WTC11 (cell line): Measurements from ENCODE around the gene FLT1. TPM values are rescaled to one million over a fixed set of nuclear protein-coding genes. Genes with fewer than 3 reads are reported as not detected.

Experiments used
- ATAC-seq: fragments of 200-7000 bp; cut with Tn5 transposase; 2 replicates; pipeline ENCODE4 v1.10.0; 2021; ENCODE audit warnings: mild to moderate bottlenecking, moderate library complexity
- CTCF ChIA-PET: fragments of 300-600 bp; sonication (Branson Sonifier 250); formaldehyde crosslinking; loops from one replicate; lab custom pipeline; 2021; ENCODE audit warnings: antibody characterized with exemption; lab: Charles Lee
- POLR2A ChIA-PET: fragments of 350-600 bp; sonication (Branson Sonifier 250); formaldehyde crosslinking; loops from one replicate; lab custom pipeline; 2021; ENCODE audit warnings: antibody characterized with exemption; lab: Charles Lee
- DNase-seq: peaks from one replicate; pipeline ENCODE4 v3.0.0; 2021; ENCODE audit warnings: low spot score
- H3K27ac Mint-ChIP-seq: 2 replicates; pipeline ENCODE4 v1.8.0; 2021; ENCODE audit warnings: mixed read lengths
- H3K27me3 Mint-ChIP-seq: 2 replicates; pipeline ENCODE4 v1.8.0; 2021; ENCODE audit warnings: low read depth, mild to moderate bottlenecking, moderate library complexity, mixed read lengths
- H3K36me3 Mint-ChIP-seq: 2 replicates; pipeline ENCODE4 v1.8.0; 2021; ENCODE audit warnings: mixed read lengths
- H3K4me1 Mint-ChIP-seq: 2 replicates; pipeline ENCODE4 v1.8.0; 2022; ENCODE audit warnings: mixed read lengths
- H3K4me3 Mint-ChIP-seq: 2 replicates; pipeline ENCODE4 v1.8.0; 2021; ENCODE audit warnings: mild to moderate bottlenecking, moderate library complexity, mixed read lengths
- H3K9me3 Mint-ChIP-seq: 2 replicates; pipeline ENCODE4 v1.8.0; 2021; ENCODE audit warnings: mixed read lengths
- CREB1 ChIP-seq: sonication (generic); formaldehyde crosslinking; IDR thresholded peaks from 2 replicates; pipeline ENCODE4 v1.8.0; 2023; ENCODE audit warnings: mild to moderate bottlenecking, missing genetic modification reagents
- CREM ChIP-seq: sonication (generic); formaldehyde crosslinking; IDR thresholded peaks from 2 replicates; pipeline ENCODE4 v1.8.1; 2022; ENCODE audit warnings: mild to moderate bottlenecking, missing genetic modification reagents, moderate library complexity
- NFYB ChIP-seq: sonication (generic); formaldehyde crosslinking; conservative IDR thresholded peaks from 2 replicates; pipeline ENCODE4 v1.8.0; 2022; ENCODE audit warnings: low read depth, missing genetic modification reagents
- NR1H2 ChIP-seq: sonication (generic); formaldehyde crosslinking; IDR thresholded peaks from 2 replicates; pipeline ENCODE4 v1.9.0; 2021; ENCODE audit warnings: mild to moderate bottlenecking, moderate library complexity, missing genetic modification reagents
- NR2C2 ChIP-seq: sonication (generic); formaldehyde crosslinking; IDR thresholded peaks from 2 replicates; pipeline ENCODE4 v1.8.0; 2022; ENCODE audit warnings: mild to moderate bottlenecking, missing genetic modification reagents
- PRRX2 ChIP-seq: fragments of 250-450 bp; sonication (Bioruptor Pico); IDR thresholded peaks from 2 replicates; pipeline ENCODE4 v1.8.0; 2021; ENCODE audit warnings: mild to moderate bottlenecking
- ZBTB21 ChIP-seq: sonication (generic); formaldehyde crosslinking; IDR thresholded peaks from 2 replicates; pipeline ENCODE4 v1.8.1; 2023; ENCODE audit warnings: mild to moderate bottlenecking, missing genetic modification reagents, borderline replicate concordance
- total RNA-seq: library from RNA; stranded (reverse); gene quantifications from 3 replicates; pipeline ENCODE4 v1.2.3, GENCODE V29; 2021
- TF ChIP-seq, protein P1 (sequence below): fragments of 250-450 bp; sonication (Bioruptor Pico); IDR thresholded peaks from 2 replicates; pipeline ENCODE4 v1.9.0; 2021; ENCODE audit warnings: mild to moderate bottlenecking
- TF ChIP-seq, protein P2 (sequence below): sonication (generic); formaldehyde crosslinking; IDR thresholded peaks from 2 replicates; pipeline ENCODE4 v1.8.0; 2022; ENCODE audit warnings: mild to moderate bottlenecking, missing genetic modification reagents
- TF ChIP-seq, protein P3 (sequence below): fragments of 250-450 bp; sonication (Bioruptor Pico); conservative IDR thresholded peaks from 2 replicates; pipeline ENCODE4 v1.9.0; 2021; ENCODE audit warnings: mild to moderate bottlenecking
- TF ChIP-seq, protein P4 (sequence below): sonication (generic); formaldehyde crosslinking; conservative IDR thresholded peaks from 2 replicates; pipeline ENCODE4 v1.8.1; 2023; ENCODE audit warnings: mild to moderate bottlenecking, low read depth, missing genetic modification reagents, moderate library complexity
- TF ChIP-seq, protein P5 (sequence below): sonication (generic); formaldehyde crosslinking; IDR thresholded peaks from 2 replicates; pipeline ENCODE4 v1.8.1; 2023; ENCODE audit warnings: mild to moderate bottlenecking, missing genetic modification reagents, moderate library complexity

The FLT1 gene
- total RNA-seq, 1 experiment from 2014 or later, result 66.3 TPM

DNA sequence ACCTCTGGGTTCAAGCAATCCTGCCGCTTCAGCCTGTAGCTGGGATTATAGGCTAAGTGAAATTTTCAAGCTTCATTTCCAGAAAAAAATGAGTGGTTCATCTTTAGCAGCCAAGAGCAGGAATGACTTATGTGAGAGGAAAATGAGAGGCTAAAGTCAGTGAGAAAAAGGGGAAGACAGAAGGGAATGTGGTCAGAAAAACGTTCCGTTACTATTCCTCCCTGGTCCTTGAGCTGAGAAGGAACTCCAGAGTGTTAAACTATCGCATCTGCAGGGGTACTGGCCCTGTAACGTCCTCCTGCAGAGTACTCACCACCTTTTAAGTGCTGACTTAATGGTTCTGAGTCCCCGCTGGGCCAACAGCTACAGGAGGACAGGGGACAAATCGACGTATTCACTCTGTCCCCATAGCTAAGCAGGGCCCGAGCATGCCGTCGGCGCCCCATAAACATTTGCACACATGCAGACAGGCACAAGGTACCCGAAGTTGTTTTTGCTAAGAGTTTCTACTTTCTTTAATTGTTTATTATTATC is 88.1 kb downstream of the FLT1 start:
- H3K4me3 Mint-ChIP-seq, result no peak overlapping the region
- H3K27me3 Mint-ChIP-seq, result no peaks in the 10 kb centered on the region
- ChIA-PET POLR2A (no interaction called here), CTCF (no interaction called here)
- peak overlapping the region; percentile 94 for H3K27ac Mint-ChIP-seq
- peaks cover 45% of the 10 kb centered on the region for H3K4me1 Mint-ChIP-seq
- TF ChIP-seq, protein P1, sequence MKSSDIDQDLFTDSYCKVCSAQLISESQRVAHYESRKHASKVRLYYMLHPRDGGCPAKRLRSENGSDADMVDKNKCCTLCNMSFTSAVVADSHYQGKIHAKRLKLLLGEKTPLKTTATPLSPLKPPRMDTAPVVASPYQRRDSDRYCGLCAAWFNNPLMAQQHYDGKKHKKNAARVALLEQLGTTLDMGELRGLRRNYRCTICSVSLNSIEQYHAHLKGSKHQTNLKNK, result no peak
- TF ChIP-seq NFYB (CRISPR knock-in tag) (no peak), CREM (CRISPR knock-in tag) (no peak)
- TF ChIP-seq, protein P2, sequence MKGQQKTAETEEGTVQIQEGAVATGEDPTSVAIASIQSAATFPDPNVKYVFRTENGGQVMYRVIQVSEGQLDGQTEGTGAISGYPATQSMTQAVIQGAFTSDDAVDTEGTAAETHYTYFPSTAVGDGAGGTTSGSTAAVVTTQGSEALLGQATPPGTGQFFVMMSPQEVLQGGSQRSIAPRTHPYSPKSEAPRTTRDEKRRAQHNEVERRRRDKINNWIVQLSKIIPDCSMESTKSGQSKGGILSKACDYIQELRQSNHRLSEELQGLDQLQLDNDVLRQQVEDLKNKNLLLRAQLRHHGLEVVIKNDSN (CRISPR knock-in tag), result no peak
- peak; percentile 84 for ATAC-seq
- DNase-seq, result peak; percentile 16
- H3K36me3 Mint-ChIP-seq, result peaks cover 37% of the 10 kb centered on the region
- H3K9me3 Mint-ChIP-seq, result no peaks in the 10 kb centered on the region

DNA sequence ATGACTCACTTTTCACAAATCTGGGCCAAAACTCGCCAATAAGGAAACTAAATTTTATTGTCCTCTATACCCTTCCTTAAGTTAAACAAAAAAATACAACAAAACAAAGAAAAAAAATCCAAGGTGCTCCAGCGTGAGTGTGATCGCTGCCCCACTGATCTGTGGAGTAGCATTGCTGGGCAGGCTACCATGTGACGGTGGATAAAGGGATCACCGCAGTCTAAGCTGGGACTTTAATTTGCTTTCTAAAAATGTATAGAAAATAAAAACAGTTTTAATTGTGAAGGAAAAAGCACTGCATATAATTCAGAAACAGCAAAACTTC is 92.9 kb downstream of the FLT1 start:
- H3K4me3 Mint-ChIP-seq, result no peak overlapping the region
- ChIA-PET CTCF (no interaction called here), POLR2A (no interaction called here)
- H3K27ac Mint-ChIP-seq, result peak overlapping the region; percentile 48; the same call in 1 of the 2 replicates
- peaks cover 59% of the 10 kb centered on the region for H3K36me3 Mint-ChIP-seq
- H3K9me3 Mint-ChIP-seq, result no peaks in the 10 kb centered on the region
- no peak for ATAC-seq
- no peaks in the 10 kb centered on the region for H3K27me3 Mint-ChIP-seq
- peaks cover 41% of the 10 kb centered on the region for H3K4me1 Mint-ChIP-seq
- no peak for DNase-seq
- TF ChIP-seq NR2C2, result no peak
- TF ChIP-seq, protein P3, sequence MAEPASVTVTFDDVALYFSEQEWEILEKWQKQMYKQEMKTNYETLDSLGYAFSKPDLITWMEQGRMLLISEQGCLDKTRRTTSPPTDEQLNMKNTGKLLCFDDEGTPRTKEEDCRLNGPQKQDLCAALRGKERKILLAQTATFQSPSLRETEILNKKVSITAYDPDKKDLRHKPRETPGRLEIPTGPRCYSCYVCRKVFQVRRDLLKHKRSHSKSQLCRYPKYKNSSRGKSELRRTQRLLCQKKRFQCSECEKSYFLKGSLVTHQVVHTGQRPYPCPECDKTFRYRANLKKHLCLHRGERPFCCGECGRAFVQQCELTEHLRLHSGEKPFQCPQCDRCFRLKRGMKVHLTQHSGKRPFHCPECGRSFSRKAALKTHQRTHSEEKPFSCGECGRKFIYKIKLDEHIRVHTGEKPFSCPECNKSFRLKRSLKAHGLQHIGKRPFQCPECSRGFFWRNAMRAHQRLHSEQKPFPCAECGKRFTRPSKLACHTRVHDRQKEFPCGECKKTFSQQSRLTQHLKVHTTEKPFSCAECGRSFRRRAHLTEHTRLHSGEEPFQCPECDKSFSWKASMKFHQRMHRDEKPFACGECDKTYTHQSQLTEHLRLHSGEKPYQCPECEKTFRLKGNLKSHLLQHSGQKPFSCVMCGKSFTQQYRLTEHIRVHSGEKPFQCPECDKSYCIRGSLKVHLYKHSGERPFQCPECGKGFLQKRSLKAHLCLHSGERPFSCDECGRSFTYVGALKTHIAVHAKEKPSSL (CRISPR knock-in tag), result no peak
- no peak for TF ChIP-seq ZBTB21 (CRISPR knock-in tag)
- TF ChIP-seq PRRX2, result no peak
- TF ChIP-seq, protein P4, sequence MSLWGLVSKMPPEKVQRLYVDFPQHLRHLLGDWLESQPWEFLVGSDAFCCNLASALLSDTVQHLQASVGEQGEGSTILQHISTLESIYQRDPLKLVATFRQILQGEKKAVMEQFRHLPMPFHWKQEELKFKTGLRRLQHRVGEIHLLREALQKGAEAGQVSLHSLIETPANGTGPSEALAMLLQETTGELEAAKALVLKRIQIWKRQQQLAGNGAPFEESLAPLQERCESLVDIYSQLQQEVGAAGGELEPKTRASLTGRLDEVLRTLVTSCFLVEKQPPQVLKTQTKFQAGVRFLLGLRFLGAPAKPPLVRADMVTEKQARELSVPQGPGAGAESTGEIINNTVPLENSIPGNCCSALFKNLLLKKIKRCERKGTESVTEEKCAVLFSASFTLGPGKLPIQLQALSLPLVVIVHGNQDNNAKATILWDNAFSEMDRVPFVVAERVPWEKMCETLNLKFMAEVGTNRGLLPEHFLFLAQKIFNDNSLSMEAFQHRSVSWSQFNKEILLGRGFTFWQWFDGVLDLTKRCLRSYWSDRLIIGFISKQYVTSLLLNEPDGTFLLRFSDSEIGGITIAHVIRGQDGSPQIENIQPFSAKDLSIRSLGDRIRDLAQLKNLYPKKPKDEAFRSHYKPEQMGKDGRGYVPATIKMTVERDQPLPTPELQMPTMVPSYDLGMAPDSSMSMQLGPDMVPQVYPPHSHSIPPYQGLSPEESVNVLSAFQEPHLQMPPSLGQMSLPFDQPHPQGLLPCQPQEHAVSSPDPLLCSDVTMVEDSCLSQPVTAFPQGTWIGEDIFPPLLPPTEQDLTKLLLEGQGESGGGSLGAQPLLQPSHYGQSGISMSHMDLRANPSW (CRISPR knock-in tag), result no peak
- TF ChIP-seq NFYB (CRISPR knock-in tag), result no peak
- no peak for TF ChIP-seq NR1H2 (CRISPR knock-in tag)

DNA sequence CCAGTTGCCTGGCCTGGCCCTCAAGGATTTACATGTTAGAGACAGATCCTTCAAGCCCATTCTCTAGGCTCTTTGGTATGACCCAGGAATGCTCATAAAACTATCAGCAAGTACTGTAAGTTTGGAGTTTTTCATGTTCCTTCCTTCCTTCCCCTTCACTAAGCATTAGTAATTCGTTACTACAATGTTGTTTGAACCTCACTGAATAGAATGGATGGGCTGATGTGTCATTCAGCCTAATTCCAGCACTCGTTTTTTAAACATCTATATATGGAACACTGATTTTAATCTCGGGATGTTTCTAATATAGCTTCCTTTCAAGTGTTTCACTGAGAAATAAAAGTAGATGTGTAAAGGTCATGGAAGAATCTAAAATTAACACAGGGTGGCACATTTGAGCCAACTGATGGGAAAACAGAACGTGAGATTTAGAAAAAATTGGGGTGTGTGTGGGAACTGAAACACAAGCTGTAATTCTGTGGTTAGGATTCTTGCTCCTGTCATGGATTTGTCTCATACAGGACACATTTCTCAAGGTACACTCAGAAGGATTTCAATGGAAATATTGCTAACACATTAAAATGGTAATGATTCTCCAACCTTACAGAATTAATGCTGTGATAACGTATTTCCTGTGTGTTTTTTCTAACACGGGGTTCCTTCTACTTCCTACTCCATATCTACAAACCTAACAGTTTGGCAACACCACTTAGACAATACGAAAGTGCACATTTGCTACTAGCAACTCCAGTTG is 93.4 kb downstream of the FLT1 start:
- TF ChIP-seq, protein P5, sequence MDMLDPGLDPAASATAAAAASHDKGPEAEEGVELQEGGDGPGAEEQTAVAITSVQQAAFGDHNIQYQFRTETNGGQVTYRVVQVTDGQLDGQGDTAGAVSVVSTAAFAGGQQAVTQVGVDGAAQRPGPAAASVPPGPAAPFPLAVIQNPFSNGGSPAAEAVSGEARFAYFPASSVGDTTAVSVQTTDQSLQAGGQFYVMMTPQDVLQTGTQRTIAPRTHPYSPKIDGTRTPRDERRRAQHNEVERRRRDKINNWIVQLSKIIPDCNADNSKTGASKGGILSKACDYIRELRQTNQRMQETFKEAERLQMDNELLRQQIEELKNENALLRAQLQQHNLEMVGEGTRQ (CRISPR knock-in tag), result no peak
- no peak for TF ChIP-seq CREB1 (CRISPR knock-in tag)
- TF ChIP-seq, all 79 proteins: peak for 0
- Mint-ChIP-seq H3K9me3 (no peaks in the 10 kb centered on the region), H3K36me3 (peaks cover 64% of the 10 kb centered on the region), H3K4me3 (no peak overlapping the region), H3K27me3 (no peaks in the 10 kb centered on the region), H3K27ac (peak overlapping the region; percentile 48; the same call in 1 of the 2 replicates), H3K4me1 (peaks cover 41% of the 10 kb centered on the region)
- CTCF ChIA-PET, result no interaction called here
- ATAC-seq (no peak), DNase-seq (no peak)
- POLR2A ChIA-PET, result no interaction called here
